Measurements from ENCODE around the gene PPP1R15B.
"Not testable (repeated sequence)": the region's sequence is repeated elsewhere in the genome, so short reads cannot be mapped to it uniquely, and the experiment has no call there.

PPP1R15B gene

GRCh38 chr1:204443260-204443619 is 31.6 kb upstream of the PPP1R15B start:
- DNase-seq = no peak

GRCh38 chr1:204442376-204443259 is 31.0 kb upstream of the PPP1R15B start:
- no peak for DNase-seq

GRCh38 chr1:204441558-204441957 is 29.9 kb upstream of the PPP1R15B start:
- DNase-seq = no peak

GRCh38 chr1:204439621-204440375 is 28.2 kb upstream of the PPP1R15B start:
- DNase-seq = no peak

- DNase-seq = no peak
Observed at GRCh38 chr1:204438628-204439027, 27.0 kb upstream of the PPP1R15B start.

- peak; percentile 82 for DNase-seq
Observed at GRCh38 chr1:204437796-204438570, 26.4 kb upstream of the PPP1R15B start.

GRCh38 chr1:204435872-204436271 is 24.3 kb upstream of the PPP1R15B start:
- no peak for DNase-seq

- no peak for DNase-seq
Observed at GRCh38 chr1:204435381-204435831, 23.8 kb upstream of the PPP1R15B start.

- no peak for DNase-seq
Observed at GRCh38 chr1:204434116-204434755, 22.6 kb upstream of the PPP1R15B start.

GRCh38 chr1:204432708-204433107 is 21.1 kb upstream of the PPP1R15B start:
- DNase-seq = no peak

GRCh38 chr1:204431310-204432184 is 19.9 kb upstream of the PPP1R15B start:
- peak; percentile 63 for DNase-seq

- no peak for DNase-seq
Observed at GRCh38 chr1:204429746-204430145, 18.1 kb upstream of the PPP1R15B start.

GRCh38 chr1:204426971-204427701 is 15.5 kb upstream of the PPP1R15B start:
- DNase-seq = no peak

GRCh38 chr1:204426474-204426873 is 14.9 kb upstream of the PPP1R15B start:
- no peak for DNase-seq

- no peak for DNase-seq
Observed at GRCh38 chr1:204426035-204426436, 14.4 kb upstream of the PPP1R15B start.

- no peak for DNase-seq
Observed at GRCh38 chr1:204424621-204425020, 13.0 kb upstream of the PPP1R15B start.

GRCh38 chr1:204422061-204422705 is 10.6 kb upstream of the PPP1R15B start:
- DNase-seq = not testable (repeated sequence)

- DNase-seq = no peak
Observed at GRCh38 chr1:204421441-204421840, 9.8 kb upstream of the PPP1R15B start.

GRCh38 chr1:204420039-204421004 is 8.7 kb upstream of the PPP1R15B start:
- no peak for DNase-seq
